K562 (cell line): ENCODE measurements around the gene SAPCD1. TPM values are rescaled to one million over a fixed set of nuclear protein-coding genes. Genes with fewer than 3 reads are reported as not detected.

Source experiments
- ADNP ChIP-seq: fragments of 200-800 bp; sonication (Bioruptor generic); IDR thresholded peaks from 2 replicates; pipeline ENCODE4 v1.6.1; 2016; ENCODE audit warnings: missing genetic modification characterization, missing compliant biosample characterization
- ARID1B ChIP-seq: fragments of 450-650 bp; IDR thresholded peaks from 2 replicates; pipeline ENCODE4 v1.6.1; 2016; ENCODE audit warnings: antibody characterized with exemption, mild to moderate bottlenecking, inconsistent platforms
- BRD4 ChIP-seq: fragments of 200-600 bp; sonication (generic); IDR thresholded peaks from 2 replicates; pipeline ENCODE4 v1.6.1; 2017; ENCODE audit warnings: inconsistent platforms
- DLX4 ChIP-seq: fragments of 250-450 bp; sonication (Bioruptor Pico); IDR thresholded peaks from 2 replicates; pipeline ENCODE4 v1.6.1; 2021; ENCODE audit warnings: mild to moderate bottlenecking
- FIP1L1 ChIP-seq: fragments of 200-400 bp; formaldehyde crosslinking; IDR thresholded peaks from 2 replicates; pipeline ENCODE4 v1.6.1; 2018; ENCODE audit warnings: mild to moderate bottlenecking, low read depth, low read length; ENCODE audit not compliant: poor library complexity, severe bottlenecking
- HNRNPL ChIP-seq: fragments of 200-400 bp; formaldehyde crosslinking; IDR thresholded peaks from 2 replicates; pipeline ENCODE4 v1.6.1; 2017; ENCODE audit warnings: low read depth, mild to moderate bottlenecking, low read length
- ILF3 ChIP-seq: fragments of 450-650 bp; IDR thresholded peaks from 2 replicates; pipeline ENCODE4 v1.6.1; 2018; ENCODE audit warnings: antibody characterized with exemption, mild to moderate bottlenecking, moderate library complexity, borderline replicate concordance
- KAT2B ChIP-seq: IDR thresholded peaks from one replicate; pipeline ENCODE4 v1.6.1; 2012; ENCODE audit warnings: low read depth, mild to moderate bottlenecking, control low read depth, inconsistent platforms, low read length, moderate library complexity
- MTA1 ChIP-seq: fragments of 450-650 bp; IDR thresholded peaks from 2 replicates; pipeline ENCODE4 v1.6.1; 2017; ENCODE audit warnings: borderline replicate concordance
- MTA2 ChIP-seq: fragments of 450-650 bp; IDR thresholded peaks from 2 replicates; pipeline ENCODE4 v1.6.1; 2016; ENCODE audit warnings: low read depth
- NR2F6 ChIP-seq: fragments of 450-650 bp; formaldehyde crosslinking; IDR thresholded peaks from 2 replicates; pipeline ENCODE4 v1.4.0; 2020; ENCODE audit warnings: mild to moderate bottlenecking
- RAD21 ChIP-seq, 2 experiments: fragments of 250-450 bp in 1 of 2; fragments of 450-650 bp in 1 of 2; sonication (Bioruptor Pico) in 1 of 2; formaldehyde crosslinking in 1 of 2; IDR thresholded peaks in 1 of 2; conservative IDR thresholded peaks in 1 of 2; 2 replicates each; pipeline versions ENCODE4 v1.4.0 to v1.8.0; 2020 to 2022; ENCODE audit warnings: mild to moderate bottlenecking in 2 of 2, moderate library complexity in 1 of 2
- STAT5B ChIP-seq: fragments of 250-450 bp; sonication (Bioruptor Pico); IDR thresholded peaks from 2 replicates; pipeline ENCODE4 v1.8.0; 2021; ENCODE audit warnings: mild to moderate bottlenecking, inconsistent platforms
- SUPT5H ChIP-seq: fragments of 450-650 bp; IDR thresholded peaks from 2 replicates; pipeline ENCODE4 v1.6.1; 2016
- TEAD1 ChIP-seq, 2 experiments: fragments of 450-650 bp in 1 of 2; sonication (generic) in 1 of 2; formaldehyde crosslinking; IDR thresholded peaks; 2 replicates each; pipeline versions ENCODE4 v1.4.0 to v1.8.0; 2020 to 2022; ENCODE audit warnings: mild to moderate bottlenecking in 2 of 2, missing genetic modification reagents in 1 of 2
- ZBED1 ChIP-seq: IDR thresholded peaks from 2 replicates; pipeline ENCODE4 v1.6.1; 2014
- ZKSCAN8 ChIP-seq: fragments of 200-800 bp; sonication (Bioruptor generic); IDR thresholded peaks from 2 replicates; pipeline ENCODE4 v1.6.1; 2016; ENCODE audit warnings: missing genetic modification characterization, missing compliant biosample characterization
- ZNF140 ChIP-seq: fragments of 250-450 bp; sonication (Bioruptor Pico); IDR thresholded peaks from 2 replicates; pipeline ENCODE4 v1.8.0; 2021; ENCODE audit warnings: moderate library complexity, mild to moderate bottlenecking, inconsistent platforms
- ZNF277 ChIP-seq: fragments of 250-450 bp; sonication (Bioruptor Pico); IDR thresholded peaks from 2 replicates; pipeline ENCODE4 v1.8.0; 2022; ENCODE audit warnings: inconsistent platforms, mild to moderate bottlenecking, moderate library complexity, borderline replicate concordance
- ZNF512 ChIP-seq: IDR thresholded peaks from 2 replicates; pipeline ENCODE4 v1.6.1; 2016; ENCODE audit warnings: missing genetic modification characterization, missing compliant biosample characterization
- ZNF696 ChIP-seq: fragments of 250-450 bp; sonication (Bioruptor Pico); conservative IDR thresholded peaks from 2 replicates; pipeline ENCODE4 v1.4.0; 2020; ENCODE audit warnings: mild to moderate bottlenecking, moderate library complexity
- ZNF76 ChIP-seq: fragments of 250-450 bp; sonication (Bioruptor Pico); IDR thresholded peaks from 2 replicates; pipeline ENCODE4 v1.4.0; 2020; ENCODE audit warnings: mild to moderate bottlenecking, moderate library complexity, borderline replicate concordance
- ZNF766 ChIP-seq: fragments of 200-800 bp; sonication (Bioruptor generic); conservative IDR thresholded peaks from 2 replicates; pipeline ENCODE4 v1.6.1; 2016; ENCODE audit warnings: missing genetic modification characterization, missing compliant biosample characterization
- polyA plus RNA-seq, 8 experiments: library from polyadenylated mRNA; depleted of rRNA in 4 of 8; stranded (reverse) in 5 of 8; unstranded in 3 of 8; fragments of >200 nt; fragmentation: Nextera tagmentation in 2 of 8; fragmentation: Illumina TruSeq in 1 of 8; extraction: Ambion mirVana in 2 of 8; extraction: Trizol in 1 of 8; gene quantifications; 2 replicates each; pipeline versions ENCODE4 v1.2.1 to v1.2.3, GENCODE V29; 2011 to 2014; ENCODE audit warnings: inconsistent platforms in 1 of 8, missing spikeins in 1 of 8
- total RNA-seq, 7 experiments: library from RNA; depleted of rRNA in 6 of 7; stranded (reverse); fragments of >200 nt in 6 of 7; fragmentation: Illumina TruSeq in 2 of 7; extraction: Trizol in 2 of 7; gene quantifications; 2 replicates each; pipeline versions ENCODE4 v1.2.1 to v1.2.3, GENCODE V29; 2011 to 2021; ENCODE audit warnings: low replicate concordance in 1 of 7

The SAPCD1 gene
- total and polyA plus RNA-seq, 9 of the 15 experiments (the other 6 are each of a cell fraction or from before 2014, with no cell fraction given): 2.6 to 30.2 (median 7.4) TPM

- TF ChIP-seq ZNF277 (CRISPR knock-in tag) (no peak), ZNF140 (CRISPR knock-in tag) (no peak), KAT2B (no peak), ARID1B (no peak), FIP1L1 (no peak), STAT5B (CRISPR knock-in tag) (no peak), TEAD1 (CRISPR knock-in tag; IDR thresholded peaks at IDR 0.05) (peak; percentile 85 to 98), SUPT5H (0 out of 2 replicates have a peak, but pooled peaks have one; percentile 80), ADNP (tag) (no peak), MTA2 (no peak), DLX4 (CRISPR knock-in tag) (no peak), ZNF76 (CRISPR knock-in tag) (0 out of 2 replicates have a peak, but pooled peaks have one; percentile 14), HNRNPL (no peak), ZNF512 (tag) (no peak), RAD21 (CRISPR knock-in tag; conservative IDR thresholded peaks at IDR 0.05 in 1 of 2, IDR thresholded peaks at IDR 0.05 in 1 of 2) (peak; percentile 99), ZNF766 (CRISPR knock-in tag) (no peak), NR2F6 (CRISPR knock-in tag) (no peak), ILF3 (no peak), ZBED1 (no peak; the same call in 1 of the 2 replicates), BRD4 (no peak), ZNF696 (CRISPR knock-in tag) (no peak), ZKSCAN8 (no peak), MTA1 (peak; percentile 58; the same call in 1 of the 2 replicates)
- TF ChIP-seq, all 486 proteins: peak for 91
These were observed 32.9 kb upstream of the SAPCD1 start (continued) for GRCh38 chr6:31729515-31729978.
